Activated naive CD8-positive, alpha-beta T cell treated with anti-CD3 and anti-CD28 coated beads for 36 hours (primary cell): ENCODE data around the gene RTN3. TPM values are rescaled to one million over a fixed set of nuclear protein-coding genes. Genes with fewer than 3 reads are reported as not detected.

ENCODE experiments used
- DNase-seq: peaks from one replicate; pipeline ENCODE4 v3.0.0; 2021
- H3K27ac Mint-ChIP-seq: one replicate; pipeline ENCODE4 v1.8.0; 2022; ENCODE audit warnings: mild to moderate bottlenecking, moderate library complexity, mixed read lengths
- H3K27me3 Mint-ChIP-seq: one replicate; pipeline ENCODE4 v1.8.0; 2022; ENCODE audit warnings: mild to moderate bottlenecking, mixed read lengths
- H3K36me3 Mint-ChIP-seq: one replicate; pipeline ENCODE4 v1.8.0; 2021; ENCODE audit warnings: mild to moderate bottlenecking, mixed read lengths
- H3K4me1 Mint-ChIP-seq: one replicate; pipeline ENCODE4 v1.8.0; 2021; ENCODE audit warnings: mixed read lengths
- H3K4me3 Mint-ChIP-seq: one replicate; pipeline ENCODE4 v1.8.0; 2022; ENCODE audit warnings: mild to moderate bottlenecking, moderate library complexity, mixed read lengths
- H3K9me3 Mint-ChIP-seq: one replicate; pipeline ENCODE4 v1.8.0; 2022; ENCODE audit warnings: mixed read lengths
- total RNA-seq, 2 experiments: library from RNA; stranded (reverse); gene quantifications; one replicate each; pipeline ENCODE4 v1.2.3, GENCODE V29; 2021

Gene RTN3
- total RNA-seq, 2 experiments from 2014 or later: 30.4 to 33.5 TPM

DNA sequence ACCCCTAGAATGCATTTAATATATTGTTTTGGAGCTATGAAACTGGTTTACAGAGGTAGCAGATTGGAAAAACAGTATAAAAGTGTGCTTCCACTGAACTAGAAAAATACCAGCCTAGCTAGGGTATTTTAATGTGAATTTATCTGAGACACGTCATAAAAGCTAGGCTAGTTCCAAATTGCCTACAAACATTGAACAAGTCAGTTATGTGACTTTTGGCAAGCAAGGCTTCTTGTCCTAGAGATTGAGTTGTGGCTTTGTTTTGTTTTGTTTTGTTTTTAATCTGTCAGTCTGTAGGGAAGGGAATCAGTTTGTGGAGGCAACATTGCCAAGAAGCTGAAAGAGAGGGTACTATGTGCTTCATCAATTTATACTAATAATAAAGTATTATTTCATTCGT is 24.2 kb downstream of the RTN3 start:
- no peaks in the 10 kb centered on the region for H3K27me3 Mint-ChIP-seq
- H3K4me1 Mint-ChIP-seq: peaks cover 7% of the 10 kb centered on the region
- peaks cover 3% of the 10 kb centered on the region for H3K36me3 Mint-ChIP-seq
- no peak overlapping the region for H3K4me3 Mint-ChIP-seq
- no peak overlapping the region for H3K27ac Mint-ChIP-seq
- H3K9me3 Mint-ChIP-seq: no peaks in the 10 kb centered on the region
- DNase-seq: no peak

DNA sequence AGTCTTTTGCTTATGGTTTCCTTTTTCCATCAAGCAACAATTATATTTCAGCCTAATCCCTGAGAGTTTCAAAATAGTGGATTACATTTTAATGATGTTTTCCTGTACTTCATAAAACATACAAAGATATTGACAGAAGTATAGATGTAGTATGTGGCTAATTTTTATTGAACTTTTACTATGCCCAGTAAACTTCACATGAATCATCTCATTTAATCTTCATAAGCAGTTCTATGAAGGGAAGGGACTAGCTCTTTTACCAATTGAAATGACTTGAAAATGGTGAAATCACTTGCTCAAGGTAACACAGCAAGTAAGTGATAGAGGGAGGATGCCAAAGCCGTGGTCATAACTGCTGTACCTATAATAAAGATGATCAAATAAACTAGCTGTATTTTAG is 27.5 kb downstream of the RTN3 start:
- Mint-ChIP-seq H3K36me3 (no peaks in the 10 kb centered on the region), H3K9me3 (no peaks in the 10 kb centered on the region), H3K4me3 (no peak overlapping the region), H3K27ac (no peak overlapping the region), H3K4me1 (peaks cover 4% of the 10 kb centered on the region), H3K27me3 (no peaks in the 10 kb centered on the region)
- no peak for DNase-seq

DNA sequence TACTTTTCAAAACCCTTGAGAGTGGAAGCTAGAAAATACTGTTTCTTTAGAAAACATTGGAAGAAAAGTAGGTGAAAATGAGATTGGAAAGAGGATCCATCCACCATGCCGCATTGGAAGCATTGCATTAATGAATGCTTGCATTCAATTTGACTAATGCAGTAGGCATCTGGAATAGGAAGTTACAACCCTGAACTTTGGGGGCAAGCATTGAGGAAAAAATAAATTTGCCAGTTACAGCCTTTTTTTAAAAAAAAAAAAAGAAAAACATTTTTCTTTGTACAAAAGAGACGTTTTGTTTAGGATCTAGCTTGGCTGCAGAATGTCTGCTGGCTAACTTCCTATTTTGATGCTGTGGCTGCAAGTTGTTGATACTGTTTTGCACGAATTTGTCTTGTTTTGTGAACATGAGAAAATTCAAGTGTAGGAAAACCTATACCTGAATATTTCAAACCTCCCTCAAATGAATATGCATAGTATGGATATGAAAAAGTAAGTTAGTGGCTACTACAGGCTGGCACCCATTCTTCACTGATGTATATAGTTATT is 28.1 kb downstream of the RTN3 start:
- Mint-ChIP-seq H3K27me3 (no peaks in the 10 kb centered on the region), H3K4me1 (peaks cover 4% of the 10 kb centered on the region), H3K36me3 (no peaks in the 10 kb centered on the region), H3K27ac (no peak overlapping the region), H3K4me3 (no peak overlapping the region), H3K9me3 (no peaks in the 10 kb centered on the region)
- no peak for DNase-seq

DNA sequence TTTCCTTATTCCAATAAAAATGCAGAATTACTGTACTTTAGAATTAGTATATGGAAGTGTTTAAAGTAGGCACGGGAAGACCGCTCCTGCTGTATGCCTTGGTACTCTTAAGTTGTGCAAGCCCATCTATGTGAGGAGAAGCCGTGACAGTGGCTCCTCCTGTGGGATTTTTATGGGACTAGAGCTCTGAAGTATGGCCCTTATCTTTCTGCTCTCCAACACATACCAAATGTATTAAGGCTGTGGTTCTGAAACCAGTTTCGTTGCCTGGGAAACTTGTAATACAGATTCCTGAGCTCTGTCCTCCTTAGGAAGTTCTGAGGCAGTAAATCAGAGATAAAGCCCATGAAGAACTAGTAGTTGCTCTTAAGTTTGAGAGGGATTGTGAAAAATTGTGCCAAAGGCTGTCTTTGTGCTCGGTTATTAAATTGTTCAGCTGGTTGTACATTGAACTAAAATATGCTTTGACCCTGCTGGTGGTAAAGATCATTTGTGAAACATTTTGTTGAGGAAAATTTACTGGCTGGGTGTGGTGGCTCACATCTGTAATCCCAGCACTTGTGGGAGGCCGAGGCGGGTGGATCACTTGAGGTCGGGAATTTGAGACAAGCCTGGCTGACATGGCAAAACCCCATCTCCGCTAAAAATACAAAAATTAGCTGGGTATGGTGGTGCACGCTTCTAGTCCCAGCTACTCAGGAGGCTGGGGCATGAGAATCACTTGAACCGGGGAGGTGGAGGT is 29.3 kb downstream of the RTN3 start:
- Mint-ChIP-seq H3K4me1 (peaks cover 2% of the 10 kb centered on the region), H3K27me3 (no peaks in the 10 kb centered on the region), H3K4me3 (no peak overlapping the region), H3K36me3 (no peaks in the 10 kb centered on the region), H3K27ac (no peak overlapping the region), H3K9me3 (no peaks in the 10 kb centered on the region)
- no peak for DNase-seq

DNA sequence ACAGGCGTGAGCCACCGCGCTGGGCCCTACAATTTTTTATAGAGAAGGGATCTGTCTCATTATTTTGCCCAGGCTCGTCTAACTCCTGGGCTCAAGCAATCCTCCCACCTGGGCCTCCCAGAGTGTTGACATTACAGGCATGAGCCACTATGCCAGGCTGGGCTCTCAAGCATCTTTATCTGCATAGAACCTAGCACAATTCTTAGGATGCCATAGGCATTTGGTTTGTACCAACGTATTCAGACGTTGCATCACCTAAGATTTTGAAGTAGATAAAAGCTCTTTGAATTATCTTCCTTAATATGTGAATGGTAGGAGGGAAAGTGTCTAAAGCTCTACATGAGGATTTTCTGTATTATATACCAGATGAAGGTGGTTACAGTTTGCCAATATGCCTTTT is 30.5 kb downstream of the RTN3 start:
- H3K9me3 Mint-ChIP-seq: no peaks in the 10 kb centered on the region
- no peaks in the 10 kb centered on the region for H3K27me3 Mint-ChIP-seq
- no peak overlapping the region for H3K4me3 Mint-ChIP-seq
- no peaks in the 10 kb centered on the region for H3K36me3 Mint-ChIP-seq
- no peak for DNase-seq
- peaks cover 2% of the 10 kb centered on the region for H3K4me1 Mint-ChIP-seq
- no peak overlapping the region for H3K27ac Mint-ChIP-seq

DNA sequence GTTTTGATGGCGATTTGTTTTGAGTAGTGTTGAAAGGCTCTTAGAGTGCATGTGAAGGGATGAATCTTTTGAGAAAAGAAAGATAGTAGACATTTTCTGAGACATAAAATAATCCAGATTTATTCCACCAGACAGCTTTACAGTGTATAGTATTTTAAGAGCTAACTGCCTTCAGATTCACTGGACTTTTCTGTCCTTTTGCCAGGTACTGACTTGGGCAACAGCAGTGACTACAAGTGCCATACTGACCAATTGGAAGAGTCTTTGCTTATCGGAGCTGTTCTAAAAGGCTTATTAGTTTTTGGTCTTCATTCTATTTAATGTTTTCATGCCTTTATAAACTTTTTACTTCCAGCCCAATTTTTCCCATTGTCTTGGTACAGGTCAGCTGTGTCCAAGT is 32.5 kb downstream of the RTN3 start:
- H3K4me1 Mint-ChIP-seq: no peaks in the 10 kb centered on the region
- no peaks in the 10 kb centered on the region for H3K27me3 Mint-ChIP-seq
- no peak overlapping the region for H3K27ac Mint-ChIP-seq
- H3K4me3 Mint-ChIP-seq: no peak overlapping the region
- H3K9me3 Mint-ChIP-seq: no peaks in the 10 kb centered on the region
- H3K36me3 Mint-ChIP-seq: no peaks in the 10 kb centered on the region
- no peak for DNase-seq

DNA sequence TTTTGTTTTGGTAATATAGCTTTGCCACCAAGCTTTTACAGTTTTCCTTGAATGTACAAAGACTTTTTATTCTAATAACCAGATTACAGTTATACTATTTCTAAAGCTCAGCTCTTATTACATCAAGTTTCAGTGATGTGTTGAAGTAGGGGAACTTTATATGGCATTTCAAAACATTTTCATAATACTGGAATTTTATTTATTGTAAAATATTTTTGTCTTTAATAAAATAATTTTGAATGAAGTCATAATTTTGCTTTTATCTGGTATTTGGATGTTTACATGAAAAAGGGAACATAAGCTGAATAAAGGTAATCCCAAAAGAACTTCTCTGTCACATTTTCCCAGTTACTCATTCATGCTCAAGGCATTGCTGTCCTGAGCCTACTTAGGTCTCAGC is 34.7 kb downstream of the RTN3 start:
- Mint-ChIP-seq H3K4me3 (no peak overlapping the region), H3K4me1 (no peaks in the 10 kb centered on the region), H3K27me3 (no peaks in the 10 kb centered on the region)

DNA sequence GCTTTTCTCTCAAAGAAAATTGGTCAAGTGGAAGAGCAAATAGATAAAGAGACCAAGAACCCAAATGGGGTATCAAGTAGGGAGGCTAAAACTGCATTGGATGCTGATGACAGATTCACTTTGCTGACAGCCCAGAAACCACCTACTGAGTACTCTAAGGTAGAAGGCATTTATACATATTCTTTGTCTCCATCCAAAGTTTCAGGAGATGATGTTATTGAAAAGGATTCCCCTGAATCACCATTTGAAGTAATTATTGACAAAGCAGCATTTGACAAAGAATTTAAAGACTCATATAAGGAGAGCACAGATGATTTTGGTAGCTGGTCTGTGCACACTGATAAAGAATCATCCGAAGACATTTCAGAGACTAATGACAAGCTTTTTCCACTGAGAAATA is 37.7 kb downstream of the RTN3 start:
- no peaks in the 10 kb centered on the region for H3K27me3 Mint-ChIP-seq
- H3K36me3 Mint-ChIP-seq: no peaks in the 10 kb centered on the region
- H3K4me1 Mint-ChIP-seq: no peaks in the 10 kb centered on the region
- no peak overlapping the region for H3K27ac Mint-ChIP-seq
- H3K4me3 Mint-ChIP-seq: no peak overlapping the region
- no peaks in the 10 kb centered on the region for H3K9me3 Mint-ChIP-seq
- DNase-seq: no peak

More for the DNA sequence above, 34.7 kb downstream of the RTN3 start:
- Mint-ChIP-seq H3K9me3 (no peaks in the 10 kb centered on the region), H3K27ac (no peak overlapping the region), H3K36me3 (no peaks in the 10 kb centered on the region)
- no peak for DNase-seq

DNA sequence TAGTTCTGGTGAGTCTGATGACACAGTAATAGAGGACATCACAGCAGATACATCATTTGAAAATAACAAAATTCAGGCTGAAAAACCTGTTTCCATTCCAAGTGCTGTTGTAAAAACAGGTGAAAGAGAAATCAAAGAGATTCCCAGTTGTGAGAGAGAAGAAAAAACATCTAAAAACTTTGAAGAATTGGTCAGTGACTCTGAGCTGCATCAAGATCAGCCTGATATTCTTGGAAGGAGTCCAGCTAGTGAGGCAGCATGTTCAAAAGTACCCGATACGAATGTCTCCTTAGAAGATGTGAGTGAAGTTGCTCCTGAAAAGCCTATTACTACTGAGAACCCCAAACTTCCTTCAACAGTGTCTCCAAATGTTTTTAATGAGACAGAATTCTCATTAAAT is 38.7 kb downstream of the RTN3 start:
- DNase-seq: no peak
- no peaks in the 10 kb centered on the region for H3K27me3 Mint-ChIP-seq
- H3K4me3 Mint-ChIP-seq: no peak overlapping the region
- H3K9me3 Mint-ChIP-seq: no peaks in the 10 kb centered on the region
- H3K4me1 Mint-ChIP-seq: no peaks in the 10 kb centered on the region
- H3K27ac Mint-ChIP-seq: no peak overlapping the region
- no peaks in the 10 kb centered on the region for H3K36me3 Mint-ChIP-seq

DNA sequence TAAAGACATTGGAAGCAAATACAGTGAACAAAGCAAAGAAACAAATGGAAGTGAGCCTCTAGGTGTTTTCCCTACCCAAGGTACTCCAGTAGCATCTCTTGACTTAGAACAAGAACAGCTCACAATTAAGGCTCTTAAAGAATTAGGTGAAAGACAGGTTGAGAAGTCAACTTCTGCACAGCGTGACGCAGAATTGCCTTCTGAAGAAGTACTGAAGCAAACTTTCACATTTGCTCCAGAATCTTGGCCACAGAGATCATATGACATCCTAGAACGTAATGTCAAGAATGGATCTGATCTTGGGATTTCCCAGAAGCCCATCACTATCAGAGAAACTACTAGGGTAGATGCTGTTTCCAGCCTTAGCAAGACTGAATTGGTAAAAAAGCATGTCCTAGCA is 39.3 kb downstream of the RTN3 start:
- Mint-ChIP-seq H3K4me3 (no peak overlapping the region), H3K27me3 (no peaks in the 10 kb centered on the region), H3K27ac (no peak overlapping the region), H3K4me1 (no peaks in the 10 kb centered on the region), H3K9me3 (no peaks in the 10 kb centered on the region), H3K36me3 (no peaks in the 10 kb centered on the region)
- no peak for DNase-seq

DNA sequence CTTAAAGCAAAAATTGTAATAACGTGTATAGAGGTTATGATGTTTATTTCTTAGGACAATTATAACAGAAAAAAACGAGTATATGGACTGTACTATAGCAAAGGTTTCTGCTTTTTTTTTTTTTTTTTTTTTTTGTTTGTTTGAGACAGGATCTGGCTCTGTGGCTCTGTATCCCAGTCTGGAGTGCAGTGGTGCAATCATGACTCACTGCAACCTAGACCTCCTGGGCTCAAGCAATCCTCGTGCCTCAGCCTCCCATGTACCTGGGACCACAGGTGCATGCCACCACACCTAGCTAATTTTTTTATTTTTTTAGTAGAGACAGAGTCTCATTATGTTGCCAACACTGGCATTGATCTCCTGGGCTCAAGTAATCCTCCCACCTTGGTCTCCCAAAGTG is 48.0 kb downstream of the RTN3 start:
- no peaks in the 10 kb centered on the region for H3K27me3 Mint-ChIP-seq
- DNase-seq: no peak
- no peak overlapping the region for H3K27ac Mint-ChIP-seq
- no peaks in the 10 kb centered on the region for H3K36me3 Mint-ChIP-seq
- no peaks in the 10 kb centered on the region for H3K4me1 Mint-ChIP-seq
- no peak overlapping the region for H3K4me3 Mint-ChIP-seq
- H3K9me3 Mint-ChIP-seq: no peaks in the 10 kb centered on the region

DNA sequence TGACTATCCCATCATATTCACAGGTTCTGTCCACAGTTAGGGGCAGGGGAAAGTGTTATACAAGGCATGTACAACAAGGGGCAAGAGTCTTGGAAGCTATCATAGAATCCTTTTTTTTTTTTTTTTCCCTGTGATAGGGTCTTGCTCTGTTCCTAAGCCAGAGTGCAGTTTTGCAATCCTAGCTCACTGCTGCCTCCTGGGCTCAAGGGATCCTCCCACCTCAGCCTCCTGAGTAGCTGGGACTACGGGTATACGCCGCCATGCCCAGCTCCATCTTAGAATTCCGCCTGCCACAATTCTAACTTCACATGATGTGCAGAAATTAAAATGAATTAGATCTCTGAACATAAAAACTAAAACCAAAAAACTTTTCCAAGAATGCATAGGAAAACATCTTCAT is 55.6 kb downstream of the RTN3 start:
- H3K9me3 Mint-ChIP-seq: no peaks in the 10 kb centered on the region
- no peaks in the 10 kb centered on the region for H3K27me3 Mint-ChIP-seq
- no peaks in the 10 kb centered on the region for H3K36me3 Mint-ChIP-seq
- peaks cover 6% of the 10 kb centered on the region for H3K4me1 Mint-ChIP-seq
- H3K4me3 Mint-ChIP-seq: no peak overlapping the region
- H3K27ac Mint-ChIP-seq: no peak overlapping the region
- no peak for DNase-seq

DNA sequence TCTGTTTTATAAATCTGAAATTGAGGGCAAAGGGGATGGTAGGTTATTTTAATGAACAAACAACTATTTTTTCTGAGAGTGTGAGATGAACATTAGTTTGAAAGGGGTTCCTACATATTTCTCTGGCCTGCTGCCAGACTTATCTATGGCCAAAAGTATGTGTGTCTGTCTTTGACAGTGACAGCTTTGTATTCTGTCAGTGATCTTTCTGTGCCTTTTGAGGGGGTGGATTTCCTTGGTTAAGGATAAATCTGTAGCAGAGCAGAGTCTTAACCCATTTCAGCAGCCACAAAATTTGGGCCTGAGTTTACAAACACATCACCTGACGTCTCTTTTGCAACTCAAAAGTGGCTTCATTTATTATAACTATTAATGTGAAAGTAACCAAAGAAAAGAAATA is 56.4 kb downstream of the RTN3 start:
- Mint-ChIP-seq H3K27me3 (no peaks in the 10 kb centered on the region), H3K36me3 (no peaks in the 10 kb centered on the region), H3K4me1 (peaks cover 6% of the 10 kb centered on the region), H3K27ac (no peak overlapping the region), H3K4me3 (no peak overlapping the region), H3K9me3 (no peaks in the 10 kb centered on the region)
- no peak for DNase-seq

DNA sequence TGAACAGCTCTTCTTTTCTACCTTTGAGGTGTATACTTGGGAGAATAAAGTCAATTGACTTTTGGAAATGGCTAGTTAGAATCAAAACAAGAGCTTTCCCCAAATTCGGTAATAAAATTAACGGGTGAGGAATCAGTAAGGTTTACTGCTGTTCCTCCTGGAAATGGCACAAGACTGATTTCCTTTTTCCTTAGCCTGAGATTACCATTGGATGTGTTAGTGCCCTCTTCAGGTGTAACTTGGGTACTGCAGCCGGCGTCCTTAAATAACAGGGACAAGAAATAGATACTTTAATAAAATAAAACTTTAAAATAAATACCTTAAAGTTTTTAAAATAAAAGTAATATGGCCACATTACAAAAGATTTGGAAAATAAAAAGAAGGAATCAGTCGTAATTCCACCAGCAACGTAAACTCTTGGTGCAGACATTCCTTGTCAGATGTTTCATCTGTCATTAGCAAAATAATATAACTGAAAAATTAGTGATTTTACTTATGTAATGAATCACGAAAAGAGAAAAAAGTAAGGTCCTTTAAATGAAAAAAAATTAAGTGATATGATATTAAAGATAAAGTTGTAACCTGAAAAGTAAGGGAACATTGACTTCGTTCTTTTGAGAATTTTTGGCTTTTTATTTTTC is 57.5 kb downstream of the RTN3 start:
- no peak overlapping the region for H3K4me3 Mint-ChIP-seq
- peak; percentile 39 for DNase-seq
- no peaks in the 10 kb centered on the region for H3K36me3 Mint-ChIP-seq
- no peaks in the 10 kb centered on the region for H3K9me3 Mint-ChIP-seq
- peaks cover 6% of the 10 kb centered on the region for H3K4me1 Mint-ChIP-seq
- no peaks in the 10 kb centered on the region for H3K27me3 Mint-ChIP-seq
- H3K27ac Mint-ChIP-seq: no peak overlapping the region

DNA sequence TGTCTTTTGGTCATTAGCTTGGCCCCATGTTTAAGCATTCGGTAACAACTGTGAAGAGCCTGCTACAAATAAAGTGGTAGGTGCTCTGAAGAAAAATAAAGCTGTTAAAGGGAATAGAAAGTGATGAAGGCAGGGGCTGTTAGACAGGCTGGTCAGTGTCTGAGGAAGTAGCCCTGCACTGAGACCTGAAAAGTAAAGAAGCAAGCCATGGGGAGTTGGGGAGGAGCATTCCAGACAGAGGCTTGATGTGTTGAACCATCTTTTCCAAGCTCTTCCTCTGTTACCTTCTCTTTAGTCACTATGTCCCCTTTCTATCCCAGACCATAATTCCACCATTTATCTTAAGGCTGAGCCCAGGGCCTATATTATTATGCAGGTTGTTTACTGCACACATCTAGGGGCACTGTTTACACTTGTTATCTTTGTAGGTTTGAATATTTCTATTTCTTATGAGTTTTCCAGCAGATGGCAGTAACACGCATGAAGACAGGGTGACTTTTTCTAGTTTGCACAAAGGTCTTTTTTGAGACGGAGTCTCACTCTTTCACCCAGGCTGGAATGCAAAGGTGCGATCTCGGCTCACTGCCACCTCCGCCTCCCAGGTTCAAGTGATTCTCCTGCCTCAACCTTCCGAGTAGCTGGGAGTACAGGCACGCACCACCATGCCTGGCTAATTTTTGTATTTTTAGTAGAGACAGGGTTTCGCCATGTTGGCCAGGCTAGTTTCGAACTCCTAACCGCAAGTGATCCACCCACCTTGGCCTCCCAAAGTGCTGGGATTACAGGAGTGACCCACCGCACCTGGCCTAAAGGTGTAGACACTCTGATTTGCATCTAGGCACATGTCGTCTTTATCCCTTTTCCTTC is 64.2 kb downstream of the RTN3 start:
- H3K9me3 Mint-ChIP-seq: no peaks in the 10 kb centered on the region
- no peaks in the 10 kb centered on the region for H3K36me3 Mint-ChIP-seq

More for the DNA sequence above, 64.2 kb downstream of the RTN3 start:
- no peak for DNase-seq
- no peak overlapping the region for H3K27ac Mint-ChIP-seq
- no peaks in the 10 kb centered on the region for H3K4me1 Mint-ChIP-seq
- no peaks in the 10 kb centered on the region for H3K27me3 Mint-ChIP-seq
- H3K4me3 Mint-ChIP-seq: no peak overlapping the region
